Prostate gland (tissue), 2 donors: ENCODE results near the gene ZNF281.

ENCODE experiments used
- POLR2A ChIP-seq: fragments of 450-650 bp; IDR thresholded peaks from one replicate; pipeline ENCODE4 v1.6.1; 2016; ENCODE audit warnings: antibody characterized with exemption, mild to moderate bottlenecking
- POLR2AphosphoS5 ChIP-seq: sonication (generic); formaldehyde crosslinking; IDR thresholded peaks from one replicate; pipeline ENCODE4 v1.6.1; 2017; ENCODE audit warnings: antibody characterized with exemption
- TF ChIP-seq, protein P1 (sequence below), 4 experiments: fragments of 200-600 bp in 2 of 4; fragments of 450-650 bp in 2 of 4; sonication (generic) in 2 of 4; IDR thresholded peaks; 1 replicate in 3 of 4; 2 replicates in 1 of 4; pipeline ENCODE4 v1.5.1; 2016 to 2019; ENCODE audit warnings: antibody characterized with exemption in 4 of 4, mild to moderate bottlenecking in 2 of 4, moderate library complexity in 2 of 4

DNA sequence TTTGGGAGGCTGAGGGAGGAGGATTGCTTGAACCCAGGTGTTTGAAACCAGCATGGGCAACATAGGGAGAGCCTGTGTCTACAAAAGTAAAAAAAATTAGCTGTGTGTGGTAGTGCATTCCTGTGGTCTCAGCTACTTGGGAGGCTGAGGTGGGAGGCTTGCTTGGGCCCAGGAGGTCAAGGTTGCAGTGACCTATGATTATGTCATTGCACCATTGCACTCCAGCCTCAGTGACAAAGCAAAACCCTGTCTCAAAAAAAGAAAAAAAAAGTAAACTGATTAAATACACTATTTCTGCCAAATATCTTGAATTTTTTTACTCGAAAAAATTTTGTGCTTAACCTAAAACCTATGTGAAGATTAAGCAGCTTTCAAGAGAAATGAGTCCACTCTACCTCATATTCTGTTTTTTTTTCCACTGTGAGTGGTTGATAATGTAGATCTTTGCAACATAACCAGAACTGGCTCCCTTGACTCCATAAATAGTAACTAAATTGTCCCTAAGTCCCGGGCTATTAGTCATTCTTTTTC lies 19.4 kb upstream of the ZNF281 start:
- TF ChIP-seq, protein P1, sequence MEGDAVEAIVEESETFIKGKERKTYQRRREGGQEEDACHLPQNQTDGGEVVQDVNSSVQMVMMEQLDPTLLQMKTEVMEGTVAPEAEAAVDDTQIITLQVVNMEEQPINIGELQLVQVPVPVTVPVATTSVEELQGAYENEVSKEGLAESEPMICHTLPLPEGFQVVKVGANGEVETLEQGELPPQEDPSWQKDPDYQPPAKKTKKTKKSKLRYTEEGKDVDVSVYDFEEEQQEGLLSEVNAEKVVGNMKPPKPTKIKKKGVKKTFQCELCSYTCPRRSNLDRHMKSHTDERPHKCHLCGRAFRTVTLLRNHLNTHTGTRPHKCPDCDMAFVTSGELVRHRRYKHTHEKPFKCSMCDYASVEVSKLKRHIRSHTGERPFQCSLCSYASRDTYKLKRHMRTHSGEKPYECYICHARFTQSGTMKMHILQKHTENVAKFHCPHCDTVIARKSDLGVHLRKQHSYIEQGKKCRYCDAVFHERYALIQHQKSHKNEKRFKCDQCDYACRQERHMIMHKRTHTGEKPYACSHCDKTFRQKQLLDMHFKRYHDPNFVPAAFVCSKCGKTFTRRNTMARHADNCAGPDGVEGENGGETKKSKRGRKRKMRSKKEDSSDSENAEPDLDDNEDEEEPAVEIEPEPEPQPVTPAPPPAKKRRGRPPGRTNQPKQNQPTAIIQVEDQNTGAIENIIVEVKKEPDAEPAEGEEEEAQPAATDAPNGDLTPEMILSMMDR (IDR thresholded peaks at IDR 0.05): no peak
- TF ChIP-seq POLR2A: no peak
- TF ChIP-seq POLR2AphosphoS5: no peak
